Measurements from ENCODE around the gene BAG2. TPM values are rescaled to one million over a fixed set of nuclear protein-coding genes. Genes with fewer than 3 reads are reported as not detected.

BAG2 gene
- total RNA-seq, 2 experiments from 2014 or later = 8.2 to 8.8 TPM

DNA sequence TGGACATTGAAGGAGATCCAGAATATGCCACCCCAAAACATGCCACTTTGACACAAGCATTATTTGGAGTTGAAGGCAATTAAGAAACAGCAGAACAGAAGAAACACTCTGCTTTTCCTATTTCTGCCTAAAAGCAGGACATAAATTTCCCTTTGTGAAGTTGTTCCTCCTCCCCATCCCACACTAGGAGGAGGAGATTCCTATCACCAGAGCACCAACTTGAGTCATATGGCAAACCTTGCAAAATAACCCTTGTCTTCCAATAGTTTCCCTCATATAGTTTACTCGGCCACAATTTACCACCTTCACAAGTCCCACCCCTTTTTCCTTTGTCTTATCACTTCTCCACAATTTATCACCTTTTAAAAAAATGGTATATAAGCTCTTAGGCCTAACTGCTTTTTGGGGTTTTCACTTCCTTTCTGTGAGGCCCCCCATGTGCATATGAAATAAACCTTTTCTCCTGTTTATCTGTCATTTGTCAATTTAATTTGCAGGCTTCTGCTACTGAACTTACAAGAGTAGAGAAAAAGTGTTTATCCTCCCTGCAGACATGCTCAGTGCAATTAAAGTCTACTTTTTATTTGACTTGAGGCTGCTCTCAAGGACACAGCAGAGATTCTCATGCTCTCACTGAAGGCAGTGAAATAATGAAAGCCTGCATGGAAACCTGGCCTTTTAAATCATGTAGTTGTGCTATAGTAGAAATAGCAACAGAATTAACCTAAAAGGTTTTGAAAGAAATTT lies 52.8 kb downstream of the BAG2 start:
- Mint-ChIP-seq H3K27me3 (peaks cover 7% of the 10 kb centered on the region), H3K4me1 (peaks cover 11% of the 10 kb centered on the region), H3K36me3 (ENCODE audit: low read depth) (peaks cover 1% of the 10 kb centered on the region), H3K27ac (no peak overlapping the region), H3K4me3 (no peak overlapping the region), H3K9me3 (ENCODE audit: low read depth) (no peaks in the 10 kb centered on the region)
- ATAC-seq (no peak), DNase-seq (no peak)
- intact Hi-C loops (cut with DNase I, micrococcal nuclease) = loop anchor here (5.0 kb wide), 3 partner anchors 42 to 273 kb away; partner anchors contain the start of gene KIAA1586 (in 1 of the 2)
- ChIA-PET CTCF (no interaction called here), POLR2A (no interaction called here)

- POLR2A ChIA-PET = no interaction called here
These were observed 54.1 kb downstream of the BAG2 start for GRCh38 chr6:57226221-57226620.

More at GRCh38 chr6:57226221-57226620, 54.1 kb downstream of the BAG2 start:
- H3K9me3 Mint-ChIP-seq (ENCODE audit: low read depth) = no peaks in the 10 kb centered on the region
- DNase-seq (no peak), ATAC-seq (no peak)
- peaks cover 5% of the 10 kb centered on the region for H3K4me1 Mint-ChIP-seq
- H3K4me3 Mint-ChIP-seq = no peak overlapping the region
- H3K27ac Mint-ChIP-seq = no peak overlapping the region
- intact Hi-C loops (cut with DNase I, micrococcal nuclease) = no loop called here
- peaks cover 1% of the 10 kb centered on the region for H3K36me3 Mint-ChIP-seq (ENCODE audit: low read depth)
- H3K27me3 Mint-ChIP-seq = peaks cover 10% of the 10 kb centered on the region
- CTCF ChIA-PET = no interaction called here

Other genes with a start within 250 kb of the BAG2 start
- gene BEND6, start 217.2 kb upstream of the BAG2 start, total RNA-seq = not detected
- gene KIAA1586, start 125.6 kb upstream of the BAG2 start, total RNA-seq = 10 to 100 TPM; 15.0 to 17.9 TPM
- 10 to 100 TPM; 46.8 to 60.3 TPM for gene ZNF451, start 82.1 kb upstream of the BAG2 start, total RNA-seq
- 1 to 10 TPM; 1.4 to 1.5 TPM for gene RAB23, start 50.0 kb downstream of the BAG2 start, total RNA-seq
- gene PRIM2, start 145.3 kb downstream of the BAG2 start, total RNA-seq = 10 to 100 TPM; 36.4 to 42.3 TPM